ENCODE results near the gene BMP5.

The BMP5 gene

DNA sequence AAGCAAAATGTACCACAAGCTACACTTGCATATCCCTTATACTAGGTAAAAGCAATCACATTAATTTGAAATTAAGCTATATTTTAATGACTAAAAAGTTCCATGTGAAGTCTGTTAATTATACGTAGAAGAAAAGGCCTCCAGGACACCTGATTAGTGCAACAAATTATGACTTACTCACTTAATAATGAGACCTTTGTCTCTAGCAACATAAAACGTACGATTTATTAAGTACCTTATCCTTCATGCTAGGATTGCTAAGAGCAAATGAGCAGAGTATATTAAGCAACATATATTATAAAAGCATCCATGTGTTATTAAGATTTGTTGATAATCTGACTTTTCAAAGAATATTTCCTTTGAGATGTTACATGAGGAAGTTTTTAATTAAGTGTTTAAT lies 2.5 kb downstream of the BMP5 start:
- DNase-seq (ENCODE audit: low spot score) = no peak

DNA sequence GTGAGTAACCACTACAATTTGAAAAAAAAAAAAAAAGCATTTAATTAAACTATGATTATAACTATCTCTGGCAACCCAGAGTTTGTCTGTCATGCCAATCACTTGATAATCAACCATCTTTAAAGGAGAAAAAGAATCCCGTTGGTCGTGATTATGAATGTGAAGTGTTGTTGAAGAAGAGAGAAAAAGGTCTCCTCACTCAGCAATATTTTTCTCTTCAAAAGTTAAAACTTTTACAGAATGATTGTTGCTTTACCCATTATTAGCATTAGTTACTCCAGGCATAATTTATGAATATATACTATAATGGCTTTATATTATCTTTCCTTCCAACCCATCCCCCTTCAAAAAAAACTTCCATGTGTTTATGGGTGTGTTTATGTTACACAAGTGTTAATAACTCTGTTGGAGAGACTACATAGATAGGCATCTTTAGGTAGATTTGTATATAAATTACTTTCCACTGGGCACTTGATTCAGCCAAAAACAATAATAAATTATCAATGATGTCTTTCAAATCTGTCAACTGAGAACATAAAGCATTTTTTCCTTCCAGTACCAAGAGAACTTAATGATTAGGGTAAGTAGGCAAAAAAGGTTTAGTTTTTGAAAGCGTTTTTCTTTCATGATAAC lies 5.1 kb downstream of the BMP5 start:
- DNase-seq (ENCODE audit: low spot score) = no peak

- DNase-seq (ENCODE audit: low spot score) = no peak
These were observed 5.7 kb downstream of the BMP5 start for GRCh38 chr6:55869674-55870073.

DNA sequence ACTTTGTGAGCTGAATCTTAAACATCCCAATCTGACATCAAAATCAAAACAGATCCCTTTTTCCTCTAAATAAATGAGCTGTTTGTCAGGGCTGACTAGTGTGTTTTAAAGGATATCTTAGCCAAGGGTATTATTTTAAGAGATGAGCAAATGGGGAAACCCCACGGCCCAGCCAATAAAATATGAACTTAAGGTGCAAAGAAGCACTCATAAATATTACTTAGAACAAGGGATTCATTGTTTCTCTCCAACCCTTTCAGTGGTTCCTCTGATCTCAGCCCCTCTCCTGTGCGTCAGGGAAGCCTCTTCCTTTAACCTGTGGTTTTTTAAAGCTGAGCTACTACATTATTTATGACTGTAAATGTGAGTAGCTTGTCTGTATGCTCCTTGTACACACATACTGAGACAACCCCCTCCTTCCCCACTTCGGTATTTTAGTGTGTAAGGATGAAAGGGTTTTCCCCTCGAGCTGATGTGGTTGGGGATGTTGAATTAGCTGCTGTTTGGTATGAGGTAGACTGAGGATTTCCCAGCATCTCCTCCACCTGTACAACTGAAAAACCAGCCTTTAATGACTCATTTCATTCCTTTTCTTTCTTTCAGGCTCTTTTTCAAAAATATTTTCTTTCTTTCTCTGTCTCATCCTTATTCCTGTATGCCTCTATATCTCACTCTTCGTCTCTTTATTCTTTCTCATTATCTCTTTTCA lies 6.5 kb downstream of the BMP5 start:
- DNase-seq (ENCODE audit: low spot score) = no peak

GRCh38 chr6:55868176-55868575 lies 7.2 kb downstream of the BMP5 start:
- DNase-seq (ENCODE audit: low spot score) = no peak

DNA sequence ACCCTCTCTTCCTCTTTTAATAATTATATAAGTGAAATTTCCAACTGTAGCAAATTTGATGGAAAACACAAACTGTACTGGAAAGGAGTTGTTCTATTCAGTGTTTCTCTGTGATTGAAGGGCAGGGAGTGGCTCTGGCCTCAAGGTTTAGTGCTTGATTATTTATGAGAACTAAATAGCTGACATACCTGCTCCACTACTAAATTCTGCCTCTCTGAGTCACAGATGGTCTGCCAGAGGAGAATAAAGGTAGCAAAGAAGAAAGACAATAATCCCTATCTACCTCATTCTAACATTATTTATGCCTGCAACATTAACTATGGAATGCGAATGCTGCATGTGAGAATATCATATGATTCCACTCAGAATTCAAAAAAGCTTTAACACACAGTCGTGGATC lies 9.3 kb downstream of the BMP5 start:
- DNase-seq (ENCODE audit: low spot score) = no peak

- no peak for DNase-seq (ENCODE audit: low spot score)
These were observed 22.1 kb downstream of the BMP5 start for GRCh38 chr6:55853008-55854001.

GRCh38 chr6:55841341-55841740 lies 34.0 kb downstream of the BMP5 start:
- no peak for DNase-seq (ENCODE audit: low spot score)

DNA sequence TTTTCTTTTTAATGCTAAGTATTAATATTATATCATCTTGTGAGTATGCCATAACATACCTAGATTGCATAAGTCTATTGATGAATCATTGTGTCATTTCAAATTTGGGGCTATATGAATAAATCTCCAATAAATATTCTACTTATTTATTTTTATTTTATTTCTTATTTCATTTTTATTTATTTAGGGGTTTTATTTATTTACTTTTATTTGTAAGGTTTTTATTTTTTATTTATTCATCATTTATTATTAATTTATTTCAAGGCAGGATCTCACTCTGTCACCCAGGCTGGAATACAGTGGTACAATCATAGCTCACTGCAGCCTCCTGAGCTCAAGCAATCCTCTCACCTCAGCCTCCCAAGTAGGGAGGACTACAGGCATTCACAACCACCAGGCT lies 36.3 kb downstream of the BMP5 start:
- no peak for DNase-seq (ENCODE audit: low spot score)

- no peak for DNase-seq (ENCODE audit: low spot score)
These were observed 38.4 kb downstream of the BMP5 start for GRCh38 chr6:55836945-55837344.

DNA sequence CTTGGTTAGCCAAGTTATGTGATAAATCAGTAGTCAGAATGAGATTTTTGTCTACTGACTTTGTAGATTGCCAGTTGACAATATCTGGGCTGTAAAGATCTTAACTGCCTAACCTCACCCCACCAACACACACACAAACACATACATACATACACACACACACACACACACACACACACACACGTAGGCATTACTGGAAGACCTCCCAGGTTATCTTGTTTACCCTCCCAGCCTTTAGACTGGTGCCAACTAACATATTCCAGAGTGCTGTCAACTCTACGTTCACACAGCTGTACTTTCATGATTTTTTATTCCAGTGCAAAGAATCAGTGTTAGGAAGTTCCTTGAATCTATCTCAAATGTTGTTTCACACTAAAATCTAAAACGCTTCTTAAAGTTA lies 38.9 kb downstream of the BMP5 start:
- DNase-seq (ENCODE audit: low spot score) = no peak

DNA sequence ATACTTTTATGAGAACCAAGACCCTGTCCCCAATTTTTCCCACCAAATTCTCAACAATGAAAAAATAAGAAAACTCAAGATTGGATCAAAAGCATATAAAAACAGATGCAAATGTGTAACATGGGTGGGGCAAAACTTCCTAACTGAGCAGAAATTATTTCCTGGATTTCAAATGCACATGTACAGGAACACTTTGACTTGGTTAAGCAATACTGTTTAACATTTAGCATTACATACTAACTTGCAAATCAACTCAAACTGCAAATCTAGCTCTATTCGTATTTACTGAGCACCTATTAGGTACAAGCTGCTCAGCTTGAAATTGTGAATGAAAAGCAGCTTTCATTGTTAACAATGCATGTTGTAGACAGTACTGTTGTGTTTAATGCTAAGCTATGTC lies 40.2 kb downstream of the BMP5 start:
- no peak for DNase-seq (ENCODE audit: low spot score)

DNA sequence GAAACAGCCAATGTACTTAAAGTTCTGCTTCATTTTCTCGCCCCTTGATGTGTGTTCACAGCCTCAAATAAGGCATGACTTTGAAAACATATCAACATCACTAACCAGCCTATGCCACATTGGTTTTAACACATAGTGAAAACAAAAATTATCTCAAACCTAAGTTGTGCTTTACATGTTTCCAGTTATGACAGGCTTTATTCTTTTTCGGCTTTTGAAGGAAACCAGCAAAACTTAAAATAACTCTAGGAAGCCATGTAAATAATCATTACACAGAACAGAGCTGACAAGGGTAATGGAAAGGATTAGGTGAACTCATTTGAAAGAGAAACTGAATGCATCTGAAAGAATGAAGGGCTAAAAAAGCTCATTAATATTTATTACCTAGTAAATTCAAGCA lies 42.1 kb downstream of the BMP5 start:
- no peak for DNase-seq (ENCODE audit: low spot score)

DNA sequence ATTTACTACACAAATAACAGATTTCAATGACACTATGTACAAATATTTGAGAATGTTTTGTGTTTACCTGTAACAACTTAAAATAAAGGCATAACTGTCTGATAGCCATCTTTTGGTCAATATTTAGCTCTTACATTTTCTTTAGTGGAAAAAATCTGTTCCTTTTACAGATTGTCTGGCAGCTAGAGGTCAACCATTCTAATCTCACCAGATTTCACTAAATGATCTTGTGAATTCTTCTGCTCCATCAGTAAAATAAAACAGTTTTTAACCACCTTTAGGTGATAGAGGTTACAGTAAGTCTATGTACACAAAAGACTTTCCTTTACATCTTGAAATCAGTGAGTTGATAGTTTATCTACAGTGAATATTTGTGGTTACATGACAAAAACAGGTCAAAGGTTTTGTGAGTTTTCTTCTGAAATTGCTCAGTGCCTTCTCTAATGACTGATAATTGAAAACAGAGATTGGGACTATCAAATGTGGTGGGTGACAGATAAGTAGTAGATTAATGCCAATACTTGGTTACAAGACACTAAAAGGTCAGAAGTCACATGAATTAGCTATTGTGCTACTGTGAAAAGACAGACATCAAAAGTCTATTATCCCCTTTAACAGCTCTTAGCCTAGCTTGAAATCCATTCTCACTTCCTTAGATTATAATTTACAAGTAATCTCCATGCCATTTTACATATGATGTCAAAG lies 47.4 kb downstream of the BMP5 start:
- DNase-seq (ENCODE audit: low spot score) = no peak

DNA sequence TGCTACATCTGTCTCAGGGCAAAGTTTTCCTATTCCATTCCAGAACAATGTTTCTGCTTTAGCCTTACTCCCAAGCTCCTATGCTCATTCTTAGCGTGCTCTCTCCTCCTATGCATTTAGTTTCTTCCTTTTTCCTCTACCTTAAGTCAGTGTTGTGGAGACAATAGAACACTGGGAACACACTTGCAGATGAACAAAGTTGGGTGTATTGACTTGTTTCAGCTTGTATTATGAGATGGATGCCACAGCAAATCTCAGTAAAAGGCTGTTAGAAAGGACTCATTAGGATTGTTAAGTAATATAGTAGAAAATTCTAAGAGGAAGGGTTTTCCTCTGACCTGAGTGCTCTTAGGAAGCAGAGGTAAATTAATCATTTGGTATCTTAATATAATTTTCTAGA lies 48.4 kb downstream of the BMP5 start:
- DNase-seq (ENCODE audit: low spot score) = no peak

DNA sequence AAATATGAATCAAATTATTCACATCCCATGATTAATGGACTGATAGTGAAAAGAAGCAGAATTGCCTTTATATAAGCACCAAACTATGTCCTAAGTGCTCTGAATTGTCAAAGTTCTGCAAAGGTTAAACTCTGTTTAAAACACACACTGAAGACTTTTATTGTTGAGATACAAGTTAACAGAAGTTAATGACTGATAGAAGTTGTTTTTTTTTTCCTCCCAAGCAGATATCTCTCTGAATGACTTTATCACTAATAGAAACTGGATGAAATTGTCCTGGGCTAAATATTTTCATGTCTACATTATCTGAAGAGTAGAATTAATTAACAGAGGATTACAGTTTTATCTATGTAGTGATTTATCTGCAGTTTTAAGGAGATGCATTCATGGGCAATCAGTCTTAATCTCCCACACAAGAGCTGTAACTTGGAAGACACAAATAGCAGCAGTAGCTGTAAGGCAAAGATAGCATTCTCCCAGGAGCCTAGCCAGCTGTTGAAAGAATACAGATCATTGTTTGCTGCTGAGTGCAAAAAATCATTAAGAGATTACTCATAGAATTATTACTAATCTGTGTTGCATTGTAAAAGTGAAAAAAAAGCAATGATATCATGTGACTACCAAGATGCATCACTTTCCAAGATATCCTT lies 49.9 kb downstream of the BMP5 start:
- no peak for DNase-seq (ENCODE audit: low spot score)

GRCh38 chr6:55822815-55823214 lies 52.6 kb downstream of the BMP5 start:
- no peak for DNase-seq (ENCODE audit: low spot score)

- no peak for DNase-seq (ENCODE audit: low spot score)
These were observed 53.4 kb downstream of the BMP5 start for GRCh38 chr6:55822005-55822404.

DNA sequence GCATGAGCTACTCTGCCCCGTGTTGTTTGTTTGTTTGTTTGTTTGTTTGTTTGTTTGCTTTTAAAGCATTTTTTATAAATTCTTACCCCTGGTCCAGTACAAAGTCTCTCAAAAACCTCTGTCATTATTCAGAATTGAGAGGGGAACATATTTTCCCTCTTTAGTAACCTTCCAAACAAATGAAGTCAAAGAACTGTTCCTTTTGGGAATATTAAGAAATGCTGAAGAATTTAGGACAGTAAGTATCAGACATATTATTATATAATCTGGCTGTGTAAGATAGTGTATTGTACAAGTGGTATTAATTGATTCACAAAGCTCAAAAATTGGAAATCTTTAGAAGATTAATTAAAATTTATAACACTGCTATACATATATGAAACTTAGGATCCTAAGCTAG lies 54.7 kb downstream of the BMP5 start:
- DNase-seq (ENCODE audit: low spot score) = no peak

DNA sequence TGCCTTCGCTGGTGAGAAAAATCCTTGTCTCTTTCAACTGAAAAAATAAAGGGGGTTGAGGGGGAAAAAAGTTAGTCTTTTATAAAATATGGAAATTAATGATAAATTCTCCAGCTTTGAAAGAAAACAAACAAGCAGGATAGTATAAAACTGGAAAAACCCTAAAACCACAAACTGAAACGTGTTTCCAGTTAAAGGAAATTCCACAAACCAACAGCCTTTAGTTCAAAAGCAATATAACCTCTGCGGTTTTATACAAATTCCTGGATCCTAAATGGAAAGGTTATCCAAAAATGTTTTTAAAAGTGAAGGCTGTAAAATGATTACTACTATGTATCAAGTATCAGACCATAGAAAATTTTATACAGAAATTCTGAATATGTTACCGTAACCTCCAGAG lies 55.6 kb downstream of the BMP5 start:
- DNase-seq (ENCODE audit: low spot score) = no peak

DNA sequence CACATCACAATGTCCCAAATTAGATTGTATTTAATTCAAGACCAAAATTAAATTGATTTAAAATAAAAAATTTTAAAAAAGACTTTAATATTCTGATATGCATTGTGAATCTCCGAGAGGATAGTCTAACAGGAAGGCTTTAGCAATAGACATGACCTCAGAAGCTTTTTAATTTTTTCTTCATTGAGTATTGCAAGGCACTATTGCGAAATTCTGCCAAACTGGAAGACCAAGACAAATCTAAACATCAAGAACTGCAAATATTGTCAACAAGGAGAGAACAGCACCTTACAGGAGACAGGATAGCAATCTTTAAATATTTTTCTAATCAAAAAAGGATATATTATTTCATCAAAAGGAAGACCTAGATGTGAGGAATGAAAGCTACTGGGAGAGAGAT lies 56.9 kb downstream of the BMP5 start:
- DNase-seq (ENCODE audit: low spot score) = no peak

- no peak for DNase-seq (ENCODE audit: low spot score)
These were observed 62.9 kb downstream of the BMP5 start for GRCh38 chr6:55812509-55812908.
